Measurements from ENCODE around the gene OSBPL3.

GRCh38 chr7:24769014-24769830 is 210.8 kb downstream of the OSBPL3 start:
- TF ChIP-seq CTCF (IDR thresholded peaks at IDR 0.05) (no peak), EZH2 (IDR thresholded peaks at IDR 0.05; ENCODE audit: borderline replicate concordance, insufficient read depth, low read depth, low read length, poor library complexity, severe bottlenecking) (no peak)

Data from B cell (primary cell).